HG03342 (cell line): ENCODE data around the gene TRAFD1.

ENCODE experiments used
- ATAC-seq: cut with Tn5 transposase; IDR thresholded peaks from one replicate; pipeline ENCODE4 v1.9.1; 2021; ENCODE audit warnings: mild to moderate bottlenecking, moderate library complexity; ENCODE audit not compliant: unreplicated experiment

TRAFD1 gene

DNA sequence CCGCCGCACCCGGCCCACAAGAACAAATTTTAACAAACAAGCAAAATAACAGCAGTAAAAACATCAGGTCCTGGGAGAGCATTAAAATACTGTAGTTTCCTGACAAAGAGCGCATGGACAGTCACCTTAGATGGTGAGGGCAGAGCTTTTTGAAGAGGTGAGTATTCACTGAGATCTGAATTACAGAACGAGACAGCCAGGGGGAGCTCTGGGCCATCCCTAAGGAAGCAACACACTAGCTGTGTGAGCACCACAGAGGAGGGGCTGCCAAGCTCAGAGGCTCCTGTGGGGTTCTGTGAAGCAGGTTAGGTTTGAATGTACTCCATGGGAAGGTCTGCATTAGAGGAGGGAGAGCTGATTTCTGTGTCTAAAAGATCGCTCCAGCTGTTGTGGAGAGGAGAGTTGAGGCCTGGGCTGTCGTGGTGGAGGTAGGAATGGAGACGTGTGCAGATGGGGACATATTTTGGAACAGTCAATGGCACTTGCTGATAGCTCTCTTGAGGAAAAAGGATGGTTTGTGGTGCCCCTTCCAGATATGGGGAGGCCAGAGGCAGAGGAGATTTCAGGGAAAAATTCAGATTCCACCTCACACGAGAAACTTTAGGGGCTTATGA, 72.9 kb downstream of the TRAFD1 start:
- no peak for ATAC-seq

DNA sequence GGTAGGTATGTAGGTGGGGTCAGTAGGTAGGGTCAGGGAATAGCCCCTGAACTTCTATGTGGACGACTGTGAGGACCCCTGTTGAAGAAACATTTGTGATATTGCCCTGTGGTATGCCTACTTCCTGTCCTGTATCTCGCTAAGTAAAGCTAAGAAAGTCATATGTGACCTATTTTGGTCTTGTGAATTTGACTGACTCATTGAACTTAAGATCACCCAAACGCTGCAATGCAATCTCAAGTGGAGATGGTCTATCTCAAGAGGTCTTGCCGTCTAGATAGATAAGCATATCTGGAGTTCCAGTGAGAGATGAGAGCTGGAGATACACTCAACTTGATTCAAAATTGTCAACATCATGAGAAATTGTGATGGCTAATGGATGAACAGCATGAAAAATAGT, 73.8 kb downstream of the TRAFD1 start:
- ATAC-seq, result no peak
